ENCODE data around the gene PPP2R5A.

GRCh38 chr1:212315184-212315583 is 30.0 kb downstream of the PPP2R5A start:
- TF ChIP-seq, protein P1, sequence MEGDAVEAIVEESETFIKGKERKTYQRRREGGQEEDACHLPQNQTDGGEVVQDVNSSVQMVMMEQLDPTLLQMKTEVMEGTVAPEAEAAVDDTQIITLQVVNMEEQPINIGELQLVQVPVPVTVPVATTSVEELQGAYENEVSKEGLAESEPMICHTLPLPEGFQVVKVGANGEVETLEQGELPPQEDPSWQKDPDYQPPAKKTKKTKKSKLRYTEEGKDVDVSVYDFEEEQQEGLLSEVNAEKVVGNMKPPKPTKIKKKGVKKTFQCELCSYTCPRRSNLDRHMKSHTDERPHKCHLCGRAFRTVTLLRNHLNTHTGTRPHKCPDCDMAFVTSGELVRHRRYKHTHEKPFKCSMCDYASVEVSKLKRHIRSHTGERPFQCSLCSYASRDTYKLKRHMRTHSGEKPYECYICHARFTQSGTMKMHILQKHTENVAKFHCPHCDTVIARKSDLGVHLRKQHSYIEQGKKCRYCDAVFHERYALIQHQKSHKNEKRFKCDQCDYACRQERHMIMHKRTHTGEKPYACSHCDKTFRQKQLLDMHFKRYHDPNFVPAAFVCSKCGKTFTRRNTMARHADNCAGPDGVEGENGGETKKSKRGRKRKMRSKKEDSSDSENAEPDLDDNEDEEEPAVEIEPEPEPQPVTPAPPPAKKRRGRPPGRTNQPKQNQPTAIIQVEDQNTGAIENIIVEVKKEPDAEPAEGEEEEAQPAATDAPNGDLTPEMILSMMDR (IDR thresholded peaks at IDR 0.05; ENCODE audit: insufficient read depth, low read length, poor library complexity, severe bottlenecking) = no peak
- TF ChIP-seq EZH2phosphoT487 (conservative IDR thresholded peaks at IDR 0.05; ENCODE audit: low read length) = no peak

Measured in SU-DHL-6 (cell line).